RWPE2 (cell line): ENCODE results near the gene FOSL2.

Experiments used
- ATAC-seq: fragments of 200-7000 bp; cut with Tn5 transposase; 3 replicates; pipeline ENCODE4 v1.9.1; 2021; ENCODE audit warnings: low read depth
- DNase-seq: peaks from one replicate; pipeline ENCODE4 v3.0.0-alpha.2; 2020; ENCODE audit warnings: low spot score
- H3K27ac ChIP-seq: fragments of 450-650 bp; 2 replicates; pipeline ENCODE4 v1.5.1; 2017; ENCODE audit warnings: mild to moderate bottlenecking; ENCODE audit not compliant: poor library complexity, severe bottlenecking
- H3K27me3 ChIP-seq: fragments of 250-450 bp; sonication (Bioruptor Pico); 2 replicates; pipeline ENCODE4 v1.5.1; 2021; ENCODE audit warnings: mild to moderate bottlenecking, moderate library complexity; ENCODE audit not compliant: insufficient read depth, poor library complexity, severe bottlenecking
- H3K36me3 ChIP-seq: fragments of 250-450 bp; sonication (Bioruptor Pico); 2 replicates; pipeline ENCODE4 v1.5.1; 2020; ENCODE audit warnings: low read depth, mild to moderate bottlenecking, moderate library complexity
- H3K4me1 ChIP-seq: fragments of 250-450 bp; sonication (Bioruptor Pico); 2 replicates; pipeline ENCODE4 v1.5.1; 2021; ENCODE audit warnings: mild to moderate bottlenecking, moderate library complexity; ENCODE audit not compliant: insufficient read depth, poor library complexity, severe bottlenecking
- H3K4me3 ChIP-seq: fragments of 250-450 bp; sonication (Bioruptor Pico); 2 replicates; pipeline ENCODE4 v1.5.1; 2021; ENCODE audit warnings: mild to moderate bottlenecking, moderate library complexity; ENCODE audit not compliant: severe bottlenecking
- H3K9me3 ChIP-seq: fragments of 250-450 bp; sonication (Bioruptor Pico); 2 replicates; pipeline ENCODE4 v1.5.1; 2021; ENCODE audit warnings: mild to moderate bottlenecking, moderate library complexity; ENCODE audit not compliant: severe bottlenecking
- TF ChIP-seq, protein P1 (sequence below): fragments of 450-650 bp; IDR thresholded peaks from one replicate; pipeline ENCODE4 v1.5.1; 2017; ENCODE audit warnings: mild to moderate bottlenecking, moderate library complexity; ENCODE audit not compliant: poor library complexity, severe bottlenecking

Gene FOSL2

DNA sequence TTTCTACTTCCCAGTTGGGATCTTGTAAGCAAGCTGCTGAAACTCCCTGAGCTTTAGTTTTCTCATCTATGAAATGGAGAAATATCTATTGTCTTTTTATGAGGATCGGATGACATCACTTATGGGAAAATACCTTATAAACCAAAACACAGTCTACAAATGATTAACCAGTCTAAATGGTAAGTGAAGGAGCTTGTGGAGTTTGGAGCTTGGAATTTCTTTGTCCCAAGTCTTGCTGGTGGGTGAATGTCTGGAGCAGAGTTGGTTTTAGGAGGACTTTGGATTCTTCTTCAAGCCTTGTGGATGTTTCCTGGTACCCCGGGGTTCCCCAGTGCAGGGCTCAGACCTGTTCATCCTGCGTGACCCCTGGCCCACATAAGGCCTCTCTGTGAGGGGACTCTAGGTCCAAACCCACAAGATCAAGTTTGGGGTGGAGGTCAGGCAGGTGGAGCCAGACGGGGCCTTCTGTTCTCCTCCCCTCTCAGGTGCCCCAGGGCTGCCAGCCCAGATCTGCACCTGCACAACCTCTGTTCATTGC lies 43.2 kb downstream of the FOSL2 start:
- peak overlapping the region; percentile 85 for H3K27ac ChIP-seq
- no peak overlapping the region for H3K4me3 ChIP-seq
- ATAC-seq (no peak), DNase-seq (no peak)
- H3K9me3 ChIP-seq, result no peaks in the 10 kb centered on the region
- H3K27me3 ChIP-seq, result no peaks in the 10 kb centered on the region
- H3K36me3 ChIP-seq, result no peaks in the 10 kb centered on the region
- TF ChIP-seq, protein P1, sequence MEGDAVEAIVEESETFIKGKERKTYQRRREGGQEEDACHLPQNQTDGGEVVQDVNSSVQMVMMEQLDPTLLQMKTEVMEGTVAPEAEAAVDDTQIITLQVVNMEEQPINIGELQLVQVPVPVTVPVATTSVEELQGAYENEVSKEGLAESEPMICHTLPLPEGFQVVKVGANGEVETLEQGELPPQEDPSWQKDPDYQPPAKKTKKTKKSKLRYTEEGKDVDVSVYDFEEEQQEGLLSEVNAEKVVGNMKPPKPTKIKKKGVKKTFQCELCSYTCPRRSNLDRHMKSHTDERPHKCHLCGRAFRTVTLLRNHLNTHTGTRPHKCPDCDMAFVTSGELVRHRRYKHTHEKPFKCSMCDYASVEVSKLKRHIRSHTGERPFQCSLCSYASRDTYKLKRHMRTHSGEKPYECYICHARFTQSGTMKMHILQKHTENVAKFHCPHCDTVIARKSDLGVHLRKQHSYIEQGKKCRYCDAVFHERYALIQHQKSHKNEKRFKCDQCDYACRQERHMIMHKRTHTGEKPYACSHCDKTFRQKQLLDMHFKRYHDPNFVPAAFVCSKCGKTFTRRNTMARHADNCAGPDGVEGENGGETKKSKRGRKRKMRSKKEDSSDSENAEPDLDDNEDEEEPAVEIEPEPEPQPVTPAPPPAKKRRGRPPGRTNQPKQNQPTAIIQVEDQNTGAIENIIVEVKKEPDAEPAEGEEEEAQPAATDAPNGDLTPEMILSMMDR, result no peak
- H3K4me1 ChIP-seq, result peaks cover 20% of the 10 kb centered on the region

DNA sequence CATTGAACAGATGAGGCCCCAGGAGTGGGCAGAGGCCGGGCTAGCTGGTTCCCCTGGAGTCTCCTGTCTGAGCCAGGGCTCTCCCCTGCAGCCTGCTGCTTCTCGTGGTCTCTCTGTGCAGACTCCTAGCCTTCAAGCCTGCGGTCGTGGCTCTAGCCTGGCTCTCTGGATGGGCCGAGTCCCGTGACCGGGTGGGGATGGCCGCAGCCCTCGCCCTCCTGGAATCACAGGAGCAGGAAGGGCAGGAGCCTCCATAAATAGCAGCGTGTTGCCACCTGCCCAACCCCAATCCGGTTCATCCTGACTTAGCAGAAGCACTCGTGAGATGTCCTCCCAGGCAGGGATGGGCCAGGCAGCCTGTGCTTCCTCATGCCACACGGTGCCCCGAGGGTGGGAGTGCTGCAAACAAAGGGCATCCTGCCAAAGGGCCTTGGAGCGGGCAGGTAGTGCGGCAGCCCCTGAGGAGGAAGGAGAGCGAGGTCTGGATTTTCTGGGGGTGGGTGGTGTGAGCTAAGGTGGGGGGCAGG lies 43.9 kb downstream of the FOSL2 start:
- Histone ChIP-seq H3K9me3 (no peaks in the 10 kb centered on the region), H3K36me3 (no peaks in the 10 kb centered on the region), H3K4me3 (no peak overlapping the region), H3K27ac (peak overlapping the region; percentile 85), H3K4me1 (peaks cover 20% of the 10 kb centered on the region), H3K27me3 (no peaks in the 10 kb centered on the region)
- ATAC-seq, result peak; percentile 84
- peak; percentile 92 for DNase-seq
- TF ChIP-seq, protein P1, result no peak

DNA sequence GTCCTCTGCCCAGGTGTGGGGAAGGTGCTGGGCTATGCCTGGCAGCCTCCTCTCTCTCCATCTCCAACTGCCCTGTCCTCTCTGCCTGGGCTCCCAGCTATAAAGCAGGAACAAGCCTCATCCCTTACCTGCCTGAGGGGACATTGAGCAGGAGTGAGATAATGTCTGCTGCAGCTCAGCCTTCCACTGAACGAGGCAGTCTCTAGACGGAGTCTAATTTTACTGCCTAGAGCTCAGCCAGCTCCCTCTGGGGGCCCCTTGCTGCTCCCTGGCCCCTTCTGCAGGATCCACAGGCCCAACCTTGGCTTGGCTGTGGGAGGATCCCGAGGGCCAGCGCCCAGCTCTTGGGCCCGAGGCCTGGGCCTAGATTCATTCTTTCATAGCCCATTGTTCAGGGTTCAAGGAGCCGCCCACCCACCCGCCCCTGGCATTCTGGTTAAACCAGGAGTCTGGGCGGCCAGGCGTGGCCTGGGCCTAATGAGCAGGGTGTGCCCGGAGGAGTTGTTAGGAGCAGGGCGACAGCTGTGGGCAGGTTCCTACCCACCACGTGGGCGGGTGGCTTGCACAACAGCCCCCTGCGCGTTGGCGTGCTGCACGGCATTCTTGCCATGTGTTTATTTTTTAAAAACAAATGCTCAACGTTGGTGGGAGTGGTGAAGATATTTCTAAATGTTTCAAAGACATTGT lies 44.6 kb downstream of the FOSL2 start:
- ATAC-seq, result peak; percentile 61
- Histone ChIP-seq H3K36me3 (no peaks in the 10 kb centered on the region), H3K4me3 (no peak overlapping the region), H3K4me1 (peaks cover 20% of the 10 kb centered on the region), H3K27me3 (no peaks in the 10 kb centered on the region), H3K9me3 (no peaks in the 10 kb centered on the region), H3K27ac (peak overlapping the region; percentile 85)
- TF ChIP-seq, protein P1, result no peak
- DNase-seq, result no peak

DNA sequence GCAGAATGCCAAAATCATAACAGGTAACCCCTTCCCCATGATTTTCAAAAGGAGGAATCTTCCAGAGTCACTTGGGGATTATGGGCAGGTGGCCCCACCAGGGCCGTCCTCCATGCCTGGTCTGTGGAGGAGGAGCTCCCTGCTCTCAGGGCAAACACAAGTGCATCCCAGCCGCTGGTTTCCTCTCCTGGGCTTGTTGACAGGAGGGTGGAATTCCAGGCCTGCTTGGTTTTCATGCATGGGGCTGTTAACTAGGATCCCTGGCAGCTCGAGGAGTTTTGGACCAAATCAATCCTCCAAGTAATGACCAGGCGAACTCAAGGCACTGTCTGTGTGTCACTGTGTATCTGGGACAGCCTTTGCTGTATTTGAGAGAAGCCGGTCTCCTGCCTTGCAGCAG lies 45.3 kb downstream of the FOSL2 start:
- ATAC-seq, result no peak
- H3K27me3 ChIP-seq, result no peaks in the 10 kb centered on the region
- H3K27ac ChIP-seq, result peak overlapping the region; percentile 85
- DNase-seq, result no peak
- H3K4me1 ChIP-seq, result peaks cover 20% of the 10 kb centered on the region
- TF ChIP-seq, protein P1, result no peak
- H3K9me3 ChIP-seq, result no peaks in the 10 kb centered on the region
- no peak overlapping the region for H3K4me3 ChIP-seq
- no peaks in the 10 kb centered on the region for H3K36me3 ChIP-seq

DNA sequence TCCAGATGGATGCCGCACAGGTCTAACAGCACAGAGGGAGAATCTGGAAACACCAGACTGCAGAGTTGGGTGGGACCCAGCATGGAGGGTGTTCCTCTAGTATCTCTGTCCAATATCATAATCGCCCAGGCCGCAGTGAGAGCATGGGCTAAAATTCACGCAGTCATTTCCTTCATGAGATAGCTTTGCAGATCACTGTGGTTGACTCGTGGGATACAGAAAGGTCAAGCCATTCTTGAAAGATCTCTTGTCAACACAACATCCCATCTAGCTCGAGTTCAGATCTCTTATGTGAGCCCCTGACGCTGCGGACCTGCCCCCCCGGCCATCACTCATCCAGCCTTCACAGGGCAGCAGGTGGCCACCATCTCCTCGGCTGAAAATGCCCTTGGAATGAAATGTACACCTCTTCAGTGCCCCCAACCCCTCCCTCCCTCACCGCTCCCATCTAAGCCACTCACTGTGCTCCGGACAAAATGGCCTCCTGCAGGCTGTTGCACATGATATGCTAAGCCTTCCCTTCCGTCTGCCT lies 45.9 kb downstream of the FOSL2 start:
- H3K36me3 ChIP-seq, result no peaks in the 10 kb centered on the region
- ATAC-seq, result no peak
- peaks cover 20% of the 10 kb centered on the region for H3K4me1 ChIP-seq
- H3K4me3 ChIP-seq, result no peak overlapping the region
- H3K27ac ChIP-seq, result peak overlapping the region; percentile 85
- no peaks in the 10 kb centered on the region for H3K27me3 ChIP-seq
- no peak for DNase-seq
- TF ChIP-seq, protein P1, result no peak
- H3K9me3 ChIP-seq, result no peaks in the 10 kb centered on the region
